WI38 (cell line): ENCODE data around the gene C14orf180.

ENCODE experiments used
- H3K4me3 ChIP-seq: 2 replicates; pipeline ENCODE4 v1.5.1; 2011; ENCODE audit warnings: low read depth, mild to moderate bottlenecking, control low read depth, low read length
- CTCF ChIP-seq: IDR thresholded peaks from 2 replicates; pipeline ENCODE4 v1.5.1; 2012; ENCODE audit warnings: low read depth, mild to moderate bottlenecking, control low read depth, low read length

Gene C14orf180

DNA sequence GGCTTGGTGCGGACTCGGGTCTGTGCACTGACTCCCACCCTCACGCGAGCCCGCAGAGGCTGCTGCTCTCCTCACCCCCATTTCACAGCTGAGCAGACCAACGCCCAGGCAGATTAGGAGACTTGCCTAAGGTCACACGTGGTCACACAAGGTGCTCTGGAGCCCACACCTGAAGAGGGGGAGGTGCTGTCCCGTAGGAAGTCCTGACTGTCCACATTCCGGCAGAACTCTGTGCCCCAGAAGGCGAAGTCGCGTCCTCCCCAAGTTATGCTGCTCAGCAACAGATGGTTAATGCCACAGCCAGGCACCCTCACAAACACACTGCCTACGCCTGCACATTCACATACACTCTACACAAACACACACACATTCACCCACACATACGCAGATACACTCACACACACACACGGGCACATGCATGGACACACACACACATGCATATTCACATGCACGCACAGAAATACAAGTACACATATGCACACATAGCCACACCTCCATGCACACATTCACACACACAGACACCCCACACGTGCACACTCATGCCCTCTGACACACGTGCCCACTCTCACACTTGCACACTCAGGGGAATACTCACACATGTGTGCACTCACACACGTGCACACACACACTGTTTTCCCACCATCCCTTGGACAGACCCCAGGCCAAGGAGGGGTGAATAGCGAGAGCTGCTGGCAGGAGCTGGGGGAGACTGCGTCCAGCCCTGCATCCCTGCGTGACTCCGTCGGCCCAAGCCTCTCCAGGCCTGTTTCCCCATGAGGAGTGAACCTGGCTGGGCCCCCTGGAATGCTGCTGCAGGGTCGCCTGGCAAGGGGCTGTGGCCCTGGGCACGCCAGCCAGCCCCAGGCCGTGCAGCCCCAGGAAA lies 4.1 kb downstream of the C14orf180 start:
- no peak overlapping the region for H3K4me3 ChIP-seq
- no peak for TF ChIP-seq CTCF

- H3K4me3 ChIP-seq: no peak overlapping the region
- no peak for TF ChIP-seq CTCF
Observed at GRCh38 chr14:104584557-104584956, 5.0 kb downstream of the C14orf180 start.

- TF ChIP-seq CTCF: no peak
- no peak overlapping the region for H3K4me3 ChIP-seq
Observed at GRCh38 chr14:104585966-104586697, 6.6 kb downstream of the C14orf180 start.

DNA sequence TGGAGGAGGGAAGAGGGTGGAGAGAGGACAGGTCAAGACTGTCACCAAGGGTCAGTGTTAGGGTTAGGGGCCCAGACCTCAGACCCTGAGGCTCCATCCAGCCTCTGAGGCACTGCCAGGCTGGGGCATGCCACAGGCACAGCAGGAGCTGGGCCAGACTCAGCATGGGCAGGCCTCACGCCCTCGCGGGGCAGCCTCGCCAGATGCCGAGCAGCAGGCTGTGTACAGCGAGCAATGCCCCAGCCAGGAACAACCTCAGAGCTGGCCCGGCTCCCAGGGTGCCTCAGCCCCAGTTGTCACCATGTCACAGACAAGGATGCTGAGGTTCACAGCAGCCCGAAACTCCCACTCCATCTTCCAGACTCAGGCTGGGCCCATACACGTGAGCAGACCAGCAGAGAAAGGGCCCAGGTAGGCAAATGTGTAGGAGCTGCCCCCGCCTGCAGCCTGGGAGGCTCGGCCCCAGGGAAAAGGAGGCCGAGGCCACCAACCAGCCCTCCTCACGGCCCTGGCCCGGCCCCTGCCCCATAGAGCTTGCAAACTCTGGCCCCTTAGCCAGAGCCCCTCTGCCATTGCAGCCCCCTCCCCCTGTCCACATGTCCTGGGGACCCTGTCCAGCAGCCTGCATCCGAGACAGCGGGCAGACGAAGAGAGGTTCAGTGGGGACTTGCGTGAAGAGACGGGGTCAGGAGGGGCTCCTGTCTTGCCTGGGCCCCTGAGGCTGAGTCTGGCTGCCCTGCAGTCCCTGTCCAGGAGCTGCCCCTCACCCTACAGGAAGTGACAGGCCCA lies 7.5 kb downstream of the C14orf180 start:
- no peak for TF ChIP-seq CTCF
- H3K4me3 ChIP-seq: no peak overlapping the region

- no peak for TF ChIP-seq CTCF
- H3K4me3 ChIP-seq: no peak overlapping the region
Observed at GRCh38 chr14:104587641-104588040, 8.1 kb downstream of the C14orf180 start.

DNA sequence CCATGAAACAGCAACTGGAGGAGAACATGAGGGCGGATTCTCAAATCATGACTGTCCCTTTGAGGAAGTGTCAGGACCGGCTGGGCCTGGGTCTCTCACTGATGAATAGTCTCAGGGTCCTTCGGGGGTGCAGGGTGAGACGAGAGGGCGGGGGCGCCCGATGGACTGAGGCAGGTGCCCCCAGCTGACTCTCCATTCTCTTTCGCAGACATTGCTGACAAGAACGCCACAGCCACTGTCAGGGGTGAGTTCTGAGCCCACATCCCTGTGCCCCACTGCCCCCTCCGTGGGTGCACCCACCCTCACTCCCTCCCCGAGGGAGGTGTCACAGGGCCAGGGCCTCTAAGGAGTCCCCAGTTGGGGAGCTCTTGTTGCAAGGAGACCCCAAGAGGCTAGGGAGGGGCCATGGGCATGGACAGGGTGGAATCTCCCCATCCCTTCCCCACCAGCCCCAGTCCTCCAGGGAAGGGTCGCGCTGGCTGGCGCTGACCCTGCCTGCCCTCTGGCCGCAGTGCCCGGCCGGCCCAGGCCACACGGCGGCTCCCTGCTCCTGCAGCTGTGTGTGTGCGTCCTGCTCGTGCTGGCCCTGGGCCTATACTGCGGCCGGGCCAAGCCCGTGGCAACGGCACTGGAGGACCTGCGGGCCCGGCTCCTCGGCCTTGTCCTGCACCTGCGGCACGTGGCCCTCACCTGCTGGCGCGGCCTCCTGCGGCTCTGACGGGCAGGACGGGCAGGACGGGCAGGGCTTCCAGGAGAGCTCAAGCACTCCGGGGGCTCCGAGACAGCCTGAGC lies 8.7 kb downstream of the C14orf180 start:
- no peak for TF ChIP-seq CTCF
- H3K4me3 ChIP-seq: no peak overlapping the region
